NCI-H345 (cell line): ENCODE data around the gene BARHL1.
A peak's percentile ranks its signal among the peaks of the same experiment; 100 is the strongest.
"Not testable (repeated sequence)": the region's sequence is repeated elsewhere in the genome, so short reads cannot be mapped to it uniquely, and the experiment has no call there.

Source experiments
- DNase-seq: peaks from one replicate; lab custom pipeline; 2025; lab: John Stamatoyannopoulos, UW

Gene BARHL1

GRCh38 chr9:132556714-132557113, 25.7 kb upstream of the BARHL1 start:
- DNase-seq, result no peak

DNA sequence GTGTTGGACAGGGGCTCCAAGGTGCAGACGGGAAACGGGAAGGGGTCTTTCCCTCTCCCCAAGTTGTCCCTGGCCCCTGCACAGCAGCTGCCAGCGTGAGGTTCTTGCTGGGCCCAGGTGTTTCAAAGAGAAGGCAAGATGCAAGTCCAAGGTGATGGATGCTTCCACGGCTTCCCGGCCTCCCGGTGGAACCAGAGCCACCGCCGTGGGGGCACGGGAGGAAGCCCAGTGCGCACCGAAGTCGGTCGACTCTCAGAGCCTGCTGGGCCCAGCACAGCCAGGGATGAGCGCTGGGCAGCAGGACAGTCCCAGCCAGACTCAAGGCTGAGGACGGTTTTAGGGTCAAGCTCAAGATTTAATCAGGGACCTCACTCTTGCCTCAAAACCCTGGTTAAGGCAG, 25.2 kb upstream of the BARHL1 start:
- DNase-seq, result no peak

DNA sequence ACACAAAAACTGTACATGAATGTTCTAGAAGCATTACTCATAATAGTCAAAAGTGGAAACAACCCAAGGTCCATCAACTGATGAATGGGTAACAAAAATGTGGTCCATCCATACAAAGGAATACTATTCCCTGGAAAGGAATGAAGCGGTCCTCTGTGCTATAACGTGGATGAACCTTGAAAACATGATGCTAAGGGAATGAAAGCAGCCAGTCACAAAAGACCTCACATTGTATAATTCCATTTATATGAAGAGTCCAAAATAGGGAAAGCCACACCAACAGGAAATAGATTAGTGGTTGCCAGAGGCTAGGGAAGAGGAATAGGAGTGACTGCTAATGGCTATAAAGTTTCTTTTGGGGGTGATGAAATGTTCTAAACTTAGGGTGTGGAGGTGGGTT, 22.7 kb upstream of the BARHL1 start:
- DNase-seq, result no peak

DNA sequence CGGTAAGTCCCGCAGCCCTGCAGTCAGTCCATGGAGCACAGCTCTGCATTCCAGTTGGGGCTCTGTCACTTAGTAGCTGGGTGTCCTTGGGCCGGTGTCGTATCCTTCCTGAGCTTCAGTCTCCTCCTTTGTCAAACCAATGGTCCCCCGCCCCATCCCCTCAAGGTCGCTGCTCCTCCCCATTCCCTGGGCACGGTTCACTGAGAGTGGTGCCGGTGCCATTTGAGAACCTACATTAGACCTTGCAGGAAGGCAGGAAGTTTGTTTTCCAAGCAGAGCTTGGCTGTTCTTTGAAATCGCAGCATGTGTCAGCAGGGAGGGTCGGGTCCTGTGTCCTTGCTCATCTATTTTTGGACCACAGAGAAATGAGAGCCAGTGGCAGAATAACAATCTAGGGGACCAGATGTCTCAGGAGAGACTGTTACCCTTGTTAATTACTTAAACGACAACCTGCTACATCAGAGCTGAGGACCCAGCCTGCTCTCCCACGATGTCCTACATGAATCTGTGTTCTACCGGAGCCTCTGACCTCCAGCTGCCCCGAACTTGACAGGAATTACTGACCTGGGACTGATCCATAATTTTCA, 21.7 kb upstream of the BARHL1 start:
- DNase-seq, result no peak

DNA sequence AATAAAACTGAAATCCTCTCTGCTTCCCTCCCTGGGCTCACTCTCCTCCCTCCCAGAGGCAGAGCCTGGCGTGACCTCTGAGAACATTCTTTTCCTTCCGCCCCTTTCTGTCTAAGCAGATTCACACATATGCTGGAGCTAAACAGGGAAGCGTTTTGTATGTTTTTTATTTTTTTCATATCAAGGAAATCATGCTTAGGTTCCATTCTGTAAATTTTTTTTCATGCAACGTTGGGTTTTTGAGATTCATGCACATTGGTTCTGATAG, 20.2 kb upstream of the BARHL1 start:
- no peak for DNase-seq

DNA sequence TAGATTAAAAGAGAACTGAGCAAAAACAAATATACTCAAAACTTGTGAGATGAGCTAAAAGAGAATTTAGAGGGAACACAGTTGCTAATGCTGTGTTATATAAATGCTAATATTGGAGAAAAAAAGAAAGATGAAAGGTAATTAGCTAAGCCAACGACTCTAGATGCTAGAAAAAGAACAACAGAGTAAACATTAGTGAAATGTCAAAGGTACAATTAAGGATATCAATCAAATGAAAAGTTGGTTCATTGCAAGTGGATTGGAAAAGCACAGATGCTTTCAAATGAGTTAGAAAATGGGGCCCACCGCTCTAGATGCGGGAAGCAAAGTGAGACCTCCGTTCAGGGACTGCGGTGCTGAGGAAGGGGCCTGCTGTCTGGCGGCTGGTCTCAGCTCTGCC, 17.9 kb upstream of the BARHL1 start:
- DNase-seq, result no peak

DNA sequence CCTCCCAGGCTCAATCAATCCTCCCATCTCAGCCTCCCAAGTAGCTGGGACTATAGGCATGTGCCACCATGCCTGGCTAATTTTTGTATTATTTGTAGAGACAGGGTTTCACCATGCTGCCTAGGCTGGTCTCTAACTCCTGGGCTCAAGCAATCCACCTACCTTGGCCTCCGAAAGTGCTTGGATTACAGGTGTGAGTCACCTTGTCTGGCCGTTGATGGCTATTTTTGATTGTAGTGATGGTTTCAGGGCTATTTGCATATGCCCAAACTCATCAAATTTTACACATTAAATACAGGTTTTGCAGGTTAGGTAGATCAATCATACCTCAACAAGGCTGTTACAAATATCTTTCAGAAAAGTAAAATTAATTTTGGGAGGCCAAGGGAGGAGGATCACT, 13.6 kb upstream of the BARHL1 start:
- not testable (repeated sequence) for DNase-seq

DNA sequence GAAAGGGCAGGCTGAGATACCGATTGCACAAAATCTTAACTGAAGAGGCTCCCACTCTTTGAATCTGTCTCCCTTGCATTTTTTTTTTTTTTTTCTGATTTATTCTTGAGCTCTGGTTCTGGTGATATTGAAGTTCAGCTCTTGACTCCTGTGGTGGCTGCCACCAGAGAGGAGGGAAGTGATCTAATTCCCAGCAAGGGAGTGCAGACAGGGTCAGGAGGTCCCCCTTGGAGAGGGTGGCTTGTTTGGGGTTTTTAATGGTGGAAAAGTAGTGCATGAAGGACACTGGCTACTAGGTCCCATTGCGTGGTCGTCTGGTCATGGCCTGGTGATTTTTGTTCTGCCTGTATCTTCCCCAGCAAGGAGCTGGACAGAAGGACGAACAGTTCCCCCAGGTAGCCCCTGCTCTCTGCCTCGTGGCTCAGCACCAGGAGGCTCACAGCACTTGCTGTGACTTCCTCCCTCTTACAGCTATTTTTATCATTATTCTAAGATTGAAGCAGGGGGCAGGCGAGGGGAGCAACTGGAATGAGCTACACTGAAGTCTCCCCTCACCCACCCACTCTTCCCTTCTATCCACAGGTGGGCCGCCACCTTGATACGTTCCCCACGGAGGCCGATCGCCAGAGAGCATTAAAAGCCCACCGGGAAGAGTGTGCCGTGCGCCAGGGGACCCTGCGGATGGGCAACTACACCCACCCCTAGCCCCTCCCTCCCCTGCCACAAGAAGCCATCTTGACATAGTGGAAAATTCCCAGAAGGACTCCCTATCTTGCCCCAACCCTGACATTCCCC, 10.4 kb upstream of the BARHL1 start:
- DNase-seq, result no peak

DNA sequence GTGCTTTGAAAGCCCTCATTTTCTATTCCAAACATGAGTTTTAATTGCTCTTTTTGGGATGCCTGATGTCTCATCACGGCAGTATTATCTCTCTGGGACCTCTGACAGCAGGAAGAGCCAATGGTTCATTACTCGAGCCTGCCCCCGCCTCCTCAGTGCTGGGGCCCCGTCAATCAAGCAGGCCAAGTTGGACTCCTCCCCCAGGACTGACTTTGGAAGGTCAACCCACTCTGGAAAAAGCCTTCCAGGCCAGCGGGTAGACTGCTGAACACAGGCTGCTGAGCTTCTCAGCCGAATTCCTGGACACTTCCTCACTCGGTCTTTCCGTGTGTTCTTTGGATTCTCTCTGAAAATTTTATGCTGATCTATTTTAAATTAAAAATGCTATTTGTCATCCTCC, 9.5 kb upstream of the BARHL1 start:
- no peak for DNase-seq

- DNase-seq, result peak; percentile 86
These were observed 7.3 kb upstream of the BARHL1 start for GRCh38 chr9:132575005-132575609.

- DNase-seq, result no peak
These were observed 6.6 kb upstream of the BARHL1 start for GRCh38 chr9:132575811-132576210.

GRCh38 chr9:132577119-132577518, 5.3 kb upstream of the BARHL1 start:
- no peak for DNase-seq

DNA sequence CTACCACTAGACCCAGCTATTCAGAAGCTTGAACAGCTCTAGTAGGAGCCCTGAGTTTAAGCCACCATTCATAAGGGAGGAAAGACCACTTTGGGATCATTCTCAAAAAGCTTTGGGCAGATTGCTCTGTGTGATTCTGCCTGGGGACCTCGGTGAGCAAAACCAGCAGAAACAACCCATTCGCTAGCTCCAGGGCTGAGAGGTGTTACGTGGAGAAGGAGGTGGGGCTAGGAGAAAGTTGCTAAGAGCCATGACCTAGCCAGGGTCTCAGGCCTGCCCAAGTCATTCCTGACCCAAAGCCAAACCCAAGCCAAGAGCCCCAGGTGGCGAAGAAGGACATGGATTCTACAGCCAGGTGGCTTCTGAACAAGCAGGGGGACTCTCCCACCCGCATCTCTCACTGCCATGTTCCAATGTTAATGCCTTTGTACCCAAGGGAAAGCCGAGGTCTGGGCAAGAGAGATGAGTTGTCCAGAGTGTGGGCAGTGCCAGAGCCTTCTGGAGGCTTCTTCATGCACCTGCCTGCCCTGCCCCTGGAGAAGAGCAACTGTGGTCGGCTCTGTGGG, 4.0 kb upstream of the BARHL1 start:
- DNase-seq, result no peak

GRCh38 chr9:132579427-132579798, 3.0 kb upstream of the BARHL1 start:
- no peak for DNase-seq

- no peak for DNase-seq
These were observed 579 bp downstream of the BARHL1 start for GRCh38 chr9:132582786-132583583.

DNA sequence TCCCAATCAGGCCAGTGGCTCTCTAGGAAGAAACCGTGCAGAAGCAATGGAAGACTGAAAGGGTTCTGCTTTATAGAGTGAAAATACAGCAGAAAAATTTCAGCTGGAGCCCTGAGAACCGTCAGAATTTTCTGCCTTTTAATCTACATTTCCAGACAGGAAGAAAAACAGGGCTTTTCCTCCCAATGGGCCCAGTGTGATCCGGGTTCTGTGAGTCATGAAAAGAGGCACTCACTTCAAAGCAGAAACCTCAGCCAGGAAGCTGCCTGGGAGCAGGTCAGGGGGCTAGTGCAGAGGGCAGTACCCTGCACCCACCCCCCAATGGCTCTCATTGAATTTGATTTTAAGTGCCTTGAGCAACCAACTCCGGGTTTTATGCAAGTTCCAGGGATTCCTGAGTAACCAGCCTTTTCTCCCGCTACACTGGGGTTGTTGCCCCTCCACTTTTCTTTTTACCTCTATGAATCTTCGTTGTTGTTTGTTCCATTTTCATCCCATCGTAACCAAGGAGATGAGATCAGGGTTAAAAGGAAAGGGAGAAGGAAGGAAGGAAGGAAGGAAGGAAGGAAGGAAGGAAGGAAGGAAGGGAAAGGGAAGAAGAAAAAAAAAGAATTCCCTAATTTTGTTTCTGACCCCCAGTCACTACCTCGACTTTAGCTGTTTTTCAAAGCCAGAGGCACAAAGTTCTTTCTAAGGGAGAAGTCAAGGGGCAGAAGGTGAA, 1.3 kb downstream of the BARHL1 start:
- DNase-seq, result no peak

GRCh38 chr9:132584601-132585560, 2.5 kb downstream of the BARHL1 start:
- no peak for DNase-seq

DNA sequence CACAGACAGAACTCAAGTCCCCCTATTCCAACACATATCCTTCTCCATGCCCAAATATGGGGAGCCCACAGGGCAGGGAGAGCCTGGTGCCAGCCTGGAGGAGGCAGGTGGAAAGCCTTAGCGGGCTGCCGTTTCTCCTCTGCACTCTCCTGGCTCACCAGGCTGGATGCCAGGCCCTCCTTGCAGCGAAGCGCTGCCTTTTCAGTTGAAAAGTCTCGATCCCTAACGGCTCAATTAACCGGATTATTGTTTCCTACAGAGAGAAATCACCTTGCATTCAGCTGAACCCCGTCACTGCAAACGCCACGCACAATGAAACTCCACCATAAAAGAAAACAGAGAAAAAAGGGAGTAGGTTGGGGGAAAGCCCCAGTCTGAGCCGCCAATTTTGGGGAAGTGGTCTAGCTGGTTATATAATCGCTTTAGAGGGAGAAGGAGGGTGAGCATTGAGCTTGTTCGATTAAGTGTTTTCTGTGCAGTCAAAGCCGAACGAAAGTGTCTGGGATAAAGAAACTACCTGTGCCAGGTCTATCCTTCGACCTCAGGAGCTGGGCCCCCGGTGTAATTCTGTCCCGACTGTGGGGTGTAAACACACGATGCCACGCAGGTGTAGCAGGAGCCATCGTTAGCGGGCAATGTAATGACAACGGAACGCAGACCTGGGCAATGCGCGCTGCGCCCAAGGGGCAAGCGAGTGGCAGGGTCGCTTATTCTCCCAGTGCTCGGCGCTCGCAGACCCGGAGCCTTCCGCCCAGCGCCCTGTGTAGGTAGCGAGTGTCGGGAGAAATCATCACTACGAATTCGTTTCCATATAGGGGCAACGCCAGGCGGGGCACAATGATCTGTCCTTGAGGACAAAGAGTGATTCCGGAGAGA, 3.8 kb downstream of the BARHL1 start:
- no peak for DNase-seq

- no peak for DNase-seq
These were observed 4.6 kb downstream of the BARHL1 start for GRCh38 chr9:132586830-132587591.
